GM19193 (cell line): ENCODE data around the gene PPIE.
"Not testable (repeated sequence)": the region's sequence is repeated elsewhere in the genome, so short reads cannot be mapped to it uniquely, and the experiment has no call there.

ENCODE experiments used
- POLR2A ChIP-seq: IDR thresholded peaks from 4 replicates; pipeline ENCODE4 v1.6.1; 2011; ENCODE audit not compliant: insufficient read depth, insufficient read length; ENCODE audit errors: extremely low read depth

The PPIE gene

DNA sequence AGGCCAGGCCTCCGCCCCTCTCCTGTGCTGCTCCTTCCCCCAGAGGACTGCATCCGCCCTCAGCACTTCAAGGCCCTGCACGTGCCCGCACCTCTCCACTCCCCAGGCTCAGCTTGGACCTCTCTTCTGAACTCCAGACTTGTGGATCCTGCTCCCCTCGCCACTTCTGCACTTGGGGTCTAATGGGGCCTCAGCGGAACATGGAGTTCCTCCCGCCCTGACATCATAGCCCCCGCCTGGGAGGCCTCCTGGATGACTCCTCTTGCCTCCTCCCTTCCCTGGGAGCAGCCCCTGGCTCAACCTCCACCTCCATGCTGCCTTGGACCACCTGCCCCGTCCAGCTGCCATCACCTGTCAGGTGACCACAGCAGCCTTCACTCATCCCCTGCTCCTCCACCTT is 22.3 kb downstream of the PPIE start:
- TF ChIP-seq POLR2A: no peak

DNA sequence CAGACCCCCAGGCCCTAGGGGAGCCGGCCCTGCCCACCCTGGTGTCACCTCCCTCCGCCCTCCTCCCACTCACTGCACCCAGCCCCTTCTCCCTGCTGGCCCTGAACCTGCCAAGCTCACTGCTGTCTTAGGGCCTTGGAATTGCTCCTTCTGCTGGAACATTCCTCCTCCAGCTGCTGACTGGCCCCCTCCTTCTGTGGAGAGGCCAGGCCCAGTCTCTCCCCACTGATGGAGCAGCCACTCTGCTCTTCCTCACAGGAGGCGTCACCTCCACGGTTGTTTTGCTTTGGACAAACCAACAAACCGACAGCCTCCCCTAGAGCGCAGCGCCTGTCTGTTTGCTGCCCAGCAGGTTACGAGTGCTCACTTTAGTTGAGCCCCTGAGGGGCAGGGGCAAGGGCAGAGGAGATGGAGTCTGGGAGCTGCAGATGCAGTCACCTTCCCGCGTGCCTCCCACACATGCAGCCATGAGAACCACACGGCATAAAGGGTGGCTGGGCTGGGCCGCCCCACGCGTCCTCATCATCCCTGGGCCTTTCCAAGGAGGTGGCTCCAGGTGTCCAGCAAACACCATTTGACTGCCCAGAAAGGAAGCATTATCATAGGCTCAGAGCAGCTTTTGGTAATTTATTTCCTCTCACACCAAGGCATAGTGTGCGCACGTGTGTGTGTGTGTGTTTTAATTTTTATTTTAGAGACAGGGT is 23.0 kb downstream of the PPIE start:
- no peak for TF ChIP-seq POLR2A

DNA sequence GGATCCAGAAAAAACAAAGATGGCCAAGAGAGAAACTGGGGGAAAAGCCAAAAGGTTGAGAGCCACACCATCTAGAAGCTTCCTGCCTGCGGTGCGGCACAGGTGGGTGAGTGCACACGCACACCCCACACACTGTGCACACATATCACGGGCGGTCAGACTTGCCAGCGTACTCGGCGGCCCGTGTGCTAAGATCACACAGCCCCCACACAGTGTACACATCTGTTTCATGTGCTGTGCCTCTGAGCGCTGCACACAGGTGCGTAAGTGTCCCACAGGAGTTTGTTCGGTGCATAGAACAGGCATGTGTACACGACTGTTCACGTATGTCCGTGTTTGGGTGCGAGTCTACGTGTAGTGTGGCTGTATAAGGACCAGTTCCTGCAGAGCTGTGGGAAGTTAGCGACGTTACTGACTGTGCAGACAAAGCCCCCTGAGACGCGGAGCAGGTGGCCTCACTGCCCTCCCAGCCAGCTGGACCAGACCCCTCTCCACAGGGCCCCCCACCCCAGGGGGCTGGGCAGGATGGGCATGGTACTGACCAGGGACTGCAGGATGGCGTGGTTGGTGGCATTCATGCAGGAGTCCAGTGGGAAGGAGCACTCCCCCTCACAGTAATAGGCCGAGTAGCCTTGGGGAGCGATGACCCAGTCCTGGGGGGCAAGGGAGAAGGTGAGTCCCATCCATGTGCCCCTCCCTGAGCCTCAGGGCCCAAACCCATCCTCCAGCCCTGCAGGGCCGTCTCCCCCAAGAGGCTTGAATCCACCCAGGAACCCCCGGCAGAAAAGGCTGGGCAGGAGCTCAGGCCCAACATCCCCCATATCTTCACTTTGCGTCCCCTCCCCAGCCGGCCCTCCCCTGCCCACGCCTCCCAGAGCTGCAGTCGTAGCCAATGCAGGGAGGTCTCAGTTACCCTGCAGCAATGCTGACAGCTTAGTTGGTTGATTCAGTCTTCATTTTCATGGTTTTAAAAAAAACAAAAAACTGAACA is 24.2 kb downstream of the PPIE start:
- TF ChIP-seq POLR2A: no peak

DNA sequence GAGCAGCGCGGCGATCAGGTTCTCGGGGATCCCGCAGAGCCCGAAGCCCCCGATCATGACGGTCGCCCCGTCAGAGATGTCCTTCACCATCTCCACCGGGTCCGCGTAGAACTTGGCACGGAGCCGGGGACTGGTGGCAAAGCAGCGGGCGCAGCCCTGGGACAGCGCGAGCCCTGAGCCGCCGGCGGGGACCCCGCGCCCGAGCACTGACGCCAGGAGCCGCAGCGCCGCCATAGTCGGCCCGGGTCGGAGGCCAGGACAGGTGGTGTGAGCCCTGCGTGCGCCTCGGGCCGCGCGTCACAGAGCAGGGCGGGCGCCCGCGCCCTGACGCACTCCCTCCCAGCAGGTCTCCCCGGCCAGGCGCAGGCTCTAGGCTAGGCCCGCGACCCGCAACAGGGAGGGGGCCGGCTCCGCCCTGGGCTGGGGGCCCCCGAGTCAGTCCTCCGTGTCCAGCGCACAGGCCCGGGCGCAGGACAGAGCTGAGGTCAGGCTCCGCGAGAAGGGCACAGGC is 32.4 kb downstream of the PPIE start, which contains the start of gene OXCT2:
Gene OXCT2, minus strand, starts transcription at position 327 of the 511 bp plus-strand sequence. Its CDS starts 93 bp downstream, at position 234.
- not testable (repeated sequence) for TF ChIP-seq POLR2A

DNA sequence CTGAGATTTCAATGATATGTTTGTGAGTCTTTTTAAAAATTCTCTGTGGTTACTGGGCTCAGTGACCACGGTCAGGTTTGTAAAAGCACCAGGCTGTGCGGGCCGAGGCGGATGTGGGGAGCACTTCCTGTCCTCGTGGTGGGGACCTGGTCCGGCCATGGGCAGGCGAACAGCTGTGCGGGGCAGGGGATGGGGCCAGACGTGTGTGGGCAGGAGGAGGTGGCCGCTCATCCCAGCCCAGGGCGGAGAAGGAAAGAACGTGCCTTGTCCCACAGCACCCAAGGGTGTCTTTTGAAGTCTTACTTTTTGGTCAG is 37.7 kb downstream of the PPIE start:
- TF ChIP-seq POLR2A: no peak

DNA sequence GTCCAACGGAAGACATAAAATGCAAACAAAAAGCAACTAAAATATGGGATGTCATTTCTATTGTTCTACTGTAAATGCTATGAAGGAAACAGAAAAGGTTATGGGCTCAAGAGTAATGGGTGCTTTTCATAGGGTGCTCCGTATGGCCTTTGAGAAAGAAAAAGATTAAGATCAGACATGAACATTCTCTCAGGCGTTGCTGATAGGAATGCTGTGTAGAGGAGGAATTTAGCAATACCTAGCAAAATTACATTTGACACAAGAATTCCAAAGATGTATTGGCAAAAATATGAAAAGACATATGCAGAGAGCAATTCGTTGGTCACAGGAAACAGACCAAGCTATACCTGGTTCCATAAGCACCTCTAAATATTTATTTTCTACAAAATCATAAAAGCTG is 38.2 kb downstream of the PPIE start:
- no peak for TF ChIP-seq POLR2A

DNA sequence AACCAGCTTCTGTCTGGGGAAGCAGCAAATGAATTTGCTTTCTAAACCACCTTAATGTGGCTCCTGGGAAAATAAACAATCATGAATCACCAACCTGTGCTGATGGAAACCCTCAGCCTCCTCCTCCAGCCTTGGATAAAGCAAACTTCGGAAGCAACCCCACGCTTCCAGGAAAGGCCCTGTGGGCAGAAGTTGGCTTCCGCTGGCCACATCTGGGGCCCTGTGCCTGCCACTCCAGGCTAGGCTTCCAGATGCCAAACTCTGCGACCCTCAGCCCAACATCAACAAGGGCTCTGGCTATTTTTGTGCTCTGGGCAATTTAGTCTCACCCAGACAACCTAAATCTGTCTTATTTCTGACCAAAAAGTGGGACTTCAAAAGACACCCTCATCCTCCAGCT is 38.6 kb downstream of the PPIE start:
- no peak for TF ChIP-seq POLR2A

DNA sequence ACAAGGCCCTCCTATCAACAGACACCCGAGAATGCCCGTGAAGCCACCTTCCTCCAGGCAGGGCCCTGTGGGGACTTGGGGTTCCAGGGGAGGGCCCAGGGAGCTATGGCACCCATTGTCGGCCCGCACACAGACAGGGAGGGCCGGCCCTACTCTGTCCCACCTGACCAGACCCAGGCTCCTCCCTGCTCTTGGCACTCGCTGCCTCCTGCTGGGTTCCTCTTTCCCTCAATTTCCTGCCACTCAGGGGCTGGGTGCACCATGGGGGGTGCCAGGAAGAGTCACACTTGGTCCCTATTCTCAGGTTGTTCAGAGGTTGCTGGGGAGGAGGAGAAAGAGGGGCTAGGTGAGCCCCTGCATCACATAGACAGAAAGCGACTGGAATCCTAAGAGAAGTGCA is 40.5 kb downstream of the PPIE start:
- no peak for TF ChIP-seq POLR2A

DNA sequence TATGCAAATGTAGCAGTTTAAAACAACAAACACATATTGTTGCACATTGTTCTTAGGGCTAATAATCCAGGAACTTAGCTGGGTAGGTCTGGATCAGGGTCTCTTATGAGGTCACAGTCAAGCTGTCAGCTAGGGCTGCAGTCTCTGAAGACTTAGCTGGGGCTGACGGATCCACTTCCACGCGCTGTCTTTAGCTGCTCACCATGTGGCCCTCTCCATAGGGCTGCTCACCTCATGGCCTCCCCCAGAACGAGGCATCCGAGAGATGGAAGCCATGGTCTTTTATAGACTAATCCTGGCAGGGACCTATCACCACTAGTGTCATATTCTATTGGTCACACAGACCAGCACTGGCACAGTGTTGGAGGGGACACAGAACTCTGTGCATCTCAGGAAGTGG is 41.1 kb downstream of the PPIE start:
- TF ChIP-seq POLR2A: no peak

DNA sequence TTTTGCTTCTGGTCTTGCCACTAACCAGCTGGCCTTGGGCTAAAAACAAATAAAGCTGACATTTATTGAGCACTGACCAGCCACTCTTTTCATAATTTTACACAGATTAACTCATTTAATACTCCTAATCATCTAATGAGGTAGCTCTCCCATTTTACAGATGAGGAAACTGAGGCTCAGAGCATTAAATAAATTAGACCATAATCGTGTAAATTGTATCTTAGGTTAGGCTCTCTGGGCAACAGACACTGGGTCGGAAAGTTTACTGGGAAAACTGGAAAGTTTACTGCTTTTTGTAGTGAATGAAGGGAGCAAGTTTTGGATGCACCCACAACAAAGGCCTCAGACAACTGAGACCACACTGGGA is 42.6 kb downstream of the PPIE start:
- TF ChIP-seq POLR2A: no peak

DNA sequence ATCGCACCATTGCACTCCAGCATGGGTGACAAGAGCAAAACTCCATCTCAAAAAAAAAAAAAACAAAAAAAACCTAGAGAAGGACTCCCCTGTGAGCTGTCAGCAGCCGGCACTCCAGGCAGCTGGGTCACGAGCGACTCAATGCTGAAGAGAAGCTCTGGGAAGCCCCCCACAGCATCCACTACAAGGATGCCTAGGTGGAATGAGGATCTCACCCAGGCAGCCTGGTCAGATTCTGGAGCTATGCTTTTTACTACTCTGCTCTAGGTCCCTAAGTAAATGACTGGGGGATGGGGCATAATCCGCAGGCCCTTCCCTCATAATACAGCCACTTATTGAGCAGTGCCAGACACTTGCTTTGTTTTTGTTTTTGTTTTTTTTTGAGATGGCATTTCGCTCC is 43.4 kb downstream of the PPIE start:
- TF ChIP-seq POLR2A: no peak

DNA sequence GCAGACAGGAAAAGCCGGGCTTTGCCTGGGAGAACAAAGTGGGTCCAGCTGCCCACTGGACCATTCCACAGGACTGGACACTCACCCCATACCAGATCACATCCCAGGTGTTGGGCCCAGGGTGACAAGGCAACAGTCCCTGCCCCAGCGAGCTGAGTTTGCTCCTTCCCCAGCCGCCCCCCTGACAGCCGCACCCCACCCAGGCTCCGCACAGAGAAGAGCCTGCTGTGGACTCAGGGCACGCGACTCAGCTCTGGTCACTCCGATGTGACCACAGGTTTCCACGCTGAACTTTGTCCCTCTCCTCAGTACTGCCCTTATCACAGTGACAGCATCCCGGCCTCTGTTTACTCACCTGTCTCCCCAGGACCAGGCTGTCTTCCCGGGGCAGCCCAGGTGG is 48.8 kb downstream of the PPIE start:
- TF ChIP-seq POLR2A: no peak

DNA sequence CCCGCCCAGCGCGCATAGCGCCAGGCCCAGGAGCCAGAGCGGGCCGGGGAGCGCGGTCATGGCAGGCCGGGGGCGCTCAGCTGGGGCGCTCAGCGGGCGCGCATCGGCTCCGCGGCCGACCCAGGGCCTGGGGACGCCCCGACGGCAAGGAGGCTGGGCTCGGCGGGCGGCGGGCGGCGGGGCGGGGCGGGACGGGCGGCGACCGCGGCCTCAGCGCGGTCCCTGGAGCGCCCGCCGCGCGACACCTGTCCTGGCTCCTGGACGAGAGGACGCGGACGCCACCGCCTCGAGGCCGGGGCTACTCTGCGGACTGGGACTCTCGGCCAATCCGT is 49.7 kb downstream of the PPIE start:
- no peak for TF ChIP-seq POLR2A

DNA sequence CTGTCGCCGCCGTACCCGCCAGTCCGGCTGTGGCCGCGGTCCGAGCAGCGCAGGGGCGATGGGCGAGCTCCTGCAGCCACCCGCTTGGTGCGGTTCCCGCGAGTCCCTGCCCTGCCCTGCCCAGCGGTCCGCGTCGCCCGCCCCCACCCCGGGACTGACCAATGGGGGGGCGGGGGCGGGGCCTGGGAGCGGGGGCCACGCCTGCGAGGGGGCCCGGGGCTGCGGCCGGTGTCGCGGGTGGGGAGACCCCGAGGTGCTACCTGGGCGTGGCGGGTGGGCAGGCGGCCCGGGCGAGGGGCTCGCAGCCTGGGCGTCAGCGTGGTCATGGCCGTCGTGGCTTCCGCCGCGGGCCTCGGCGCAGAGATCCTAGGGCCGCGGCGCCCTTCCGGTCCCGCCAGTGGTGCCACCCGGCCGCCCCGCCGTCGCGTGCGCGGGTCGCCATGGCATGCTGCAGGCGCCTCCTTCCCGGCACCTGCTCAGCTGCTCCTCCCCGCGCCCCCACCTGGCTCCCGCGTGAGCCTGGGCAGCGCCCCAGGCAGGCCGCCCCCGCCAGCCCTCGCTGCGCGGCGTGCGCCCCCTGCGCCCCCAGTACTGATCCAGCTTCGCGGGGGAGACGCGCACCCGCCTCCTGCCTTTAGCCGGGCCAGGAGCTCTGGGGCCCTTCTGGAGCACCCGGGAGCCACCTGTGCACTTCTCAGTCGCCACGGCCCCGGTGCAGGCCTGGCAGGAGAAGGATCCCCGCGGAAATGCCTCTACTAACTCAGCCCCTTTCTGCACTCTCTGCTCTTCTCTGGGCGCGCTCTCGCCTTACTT is 50.3 kb downstream of the PPIE start, which contains the start of gene BMP8B:
Gene BMP8B, minus strand, starts transcription at position 108 of the 813 bp plus-strand sequence. CDS start 380 bp downstream, outside the sequence.
- peak; percentile 42 for TF ChIP-seq POLR2A

DNA sequence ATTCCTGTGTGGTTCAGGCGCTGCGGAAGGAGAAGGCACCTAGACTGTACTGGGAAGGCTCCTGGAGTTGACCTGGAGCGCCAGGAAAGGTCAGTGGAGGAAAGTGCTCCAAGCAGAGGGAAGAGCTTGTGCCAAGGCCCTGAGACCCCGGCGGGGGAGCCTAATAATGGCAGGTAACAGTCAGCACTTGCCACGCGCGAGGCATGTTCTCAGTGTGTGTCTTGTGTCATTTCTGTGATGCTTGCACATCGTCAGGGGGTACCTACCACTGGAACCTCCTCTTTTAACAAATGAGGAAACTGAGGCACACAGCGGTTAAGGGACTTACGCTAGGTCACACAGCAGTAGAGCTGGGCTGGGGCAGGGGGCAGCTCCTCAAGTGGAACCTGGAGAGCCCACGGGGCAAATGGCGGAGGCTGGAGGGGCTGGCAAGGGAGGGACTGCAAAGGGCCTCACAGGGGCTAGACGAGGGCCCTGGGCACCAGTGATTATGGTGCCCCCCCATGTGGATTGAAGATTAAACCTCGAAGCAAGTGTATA is 51.0 kb downstream of the PPIE start:
- TF ChIP-seq POLR2A: no peak

DNA sequence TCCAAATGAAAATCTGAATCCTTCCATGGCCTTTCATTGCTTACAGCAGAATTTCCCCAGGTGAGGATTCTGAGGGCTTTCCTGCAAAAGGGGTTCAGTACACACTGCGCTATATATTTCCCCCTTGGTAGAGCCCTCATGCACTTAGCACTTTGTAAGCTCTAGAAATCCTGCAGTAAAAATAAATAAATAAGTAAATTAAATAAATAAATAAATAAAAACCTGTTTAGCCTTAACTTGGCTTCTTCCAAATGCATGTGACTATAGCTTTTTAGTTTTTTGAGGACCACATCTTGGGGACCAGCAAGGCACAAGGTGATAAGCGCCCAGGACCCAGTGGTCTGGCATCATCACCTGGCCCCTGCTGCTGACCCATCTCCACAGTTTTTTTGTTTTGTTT is 53.2 kb downstream of the PPIE start:
- no peak for TF ChIP-seq POLR2A

DNA sequence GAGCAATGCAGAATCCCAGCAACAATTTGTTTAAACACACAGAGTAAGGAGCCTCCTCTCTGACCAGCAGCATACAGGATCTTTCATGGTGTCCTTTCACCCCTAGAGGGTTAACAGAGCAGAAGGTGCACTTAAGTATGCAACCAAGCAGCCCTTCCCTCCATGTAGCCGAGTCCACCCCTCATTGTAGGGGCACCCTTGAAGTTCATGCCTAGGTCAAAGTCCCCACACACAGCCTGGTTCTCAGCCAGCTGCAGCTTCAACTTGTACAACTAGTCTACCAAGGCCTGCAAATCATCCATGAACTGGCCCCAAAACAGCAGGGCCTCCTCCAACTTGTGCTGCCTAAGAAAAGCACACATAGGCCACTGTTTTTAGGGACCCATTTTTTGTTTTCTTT is 57.0 kb downstream of the PPIE start:
- no peak for TF ChIP-seq POLR2A
